Activated T-cell treated with anti-CD3 and anti-CD28 coated beads, Interleukin-2, amount 50 U/mL, for 48 hours (primary cell): Measurements from ENCODE around the gene BHLHE40.
A peak's percentile ranks its signal among the peaks of the same experiment; 100 is the strongest.
"Not testable (repeated sequence)": the region's sequence is repeated elsewhere in the genome, so short reads cannot be mapped to it uniquely, and the experiment has no call there.

ENCODE experiments used
- DNase-seq, 2 experiments: peaks; one replicate each; pipeline ENCODE4 v3.0.0-alpha.2; 2020

Gene BHLHE40

DNA sequence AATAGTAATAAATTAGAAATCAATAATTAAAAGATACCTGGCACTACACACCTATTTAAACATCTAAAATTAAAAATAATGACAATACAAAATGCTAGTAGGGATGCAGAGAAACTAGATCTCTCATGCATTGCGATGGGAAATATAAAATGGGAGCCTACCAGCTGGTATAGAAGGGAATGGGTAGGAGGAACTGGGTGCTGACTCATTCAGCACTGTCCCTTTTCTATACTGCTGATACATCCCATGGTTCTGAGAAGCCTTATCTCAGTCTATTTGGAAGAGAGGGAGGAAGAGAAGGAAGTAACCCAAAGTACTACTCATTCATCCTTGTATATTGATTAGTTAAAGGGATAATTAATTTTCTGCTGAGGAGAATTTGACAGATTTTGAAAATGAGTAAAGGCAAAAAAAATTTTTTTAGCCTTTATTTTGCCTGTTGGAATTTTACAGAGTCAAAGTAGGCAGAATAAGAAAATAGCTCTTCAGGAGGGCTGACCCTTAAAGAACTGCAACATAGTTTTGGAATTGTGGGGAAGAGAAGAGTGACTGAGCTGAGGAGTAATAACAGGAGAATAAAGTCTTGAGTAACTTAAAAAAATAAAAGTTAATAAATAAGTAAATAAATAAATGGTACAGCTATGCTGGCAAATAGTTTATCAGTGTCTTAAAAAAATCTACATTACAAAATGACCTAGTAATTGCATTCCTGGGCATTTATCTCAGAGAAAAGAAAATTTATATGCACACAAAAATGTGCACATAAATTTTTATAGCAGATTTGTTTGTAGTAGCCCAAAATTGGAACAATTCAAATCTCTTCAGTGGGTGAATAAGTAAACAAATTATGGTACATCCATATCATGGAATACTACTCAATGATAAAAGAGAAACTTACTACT is 15.3 kb upstream of the BHLHE40 start:
- no peak for DNase-seq

- DNase-seq: not testable (repeated sequence)
These were observed 13.2 kb upstream of the BHLHE40 start for GRCh38 chr3:4966006-4966405.

- DNase-seq: not testable (repeated sequence)
These were observed 11.6 kb upstream of the BHLHE40 start for GRCh38 chr3:4967683-4968082.

DNA sequence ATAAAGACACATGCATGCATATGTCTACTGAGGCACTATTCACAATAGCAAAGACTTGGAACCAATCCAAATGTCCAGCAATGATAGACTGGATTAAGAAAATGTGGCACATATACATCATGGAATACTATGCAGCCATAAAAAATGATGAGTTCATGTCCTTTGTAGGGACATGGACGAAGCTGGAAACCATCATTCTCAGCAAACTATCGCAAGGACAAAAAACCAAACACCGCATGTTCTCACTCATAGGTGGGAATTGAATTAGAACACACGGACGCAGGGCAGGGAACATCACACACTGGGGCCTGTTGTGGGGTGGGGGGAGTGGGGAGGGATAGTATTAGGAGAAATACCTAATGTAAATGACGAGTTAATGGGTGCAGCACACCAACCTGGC is 7.8 kb upstream of the BHLHE40 start:
- not testable (repeated sequence) for DNase-seq

GRCh38 chr3:4971838-4972237 is 7.4 kb upstream of the BHLHE40 start:
- no peak for DNase-seq

GRCh38 chr3:4972652-4973643 is 6.3 kb upstream of the BHLHE40 start:
- no peak for DNase-seq

DNA sequence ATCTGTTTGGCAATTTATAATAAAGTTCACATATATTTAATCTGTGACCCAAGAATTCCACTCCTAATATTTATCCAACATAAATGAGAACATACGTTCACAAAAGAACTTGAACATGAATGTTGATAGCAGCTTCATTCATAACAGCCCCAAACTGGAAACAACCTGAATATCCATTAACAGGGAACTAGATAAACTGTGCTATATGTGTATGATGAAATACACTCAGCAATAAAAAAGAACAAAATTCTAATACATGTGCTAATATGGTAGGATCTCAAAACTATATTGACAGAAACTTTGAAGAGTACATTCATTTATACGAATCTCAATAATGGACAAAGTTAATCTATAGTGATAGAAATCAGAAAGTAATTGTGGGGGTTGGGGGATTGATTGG is 5.1 kb upstream of the BHLHE40 start:
- DNase-seq: no peak

DNA sequence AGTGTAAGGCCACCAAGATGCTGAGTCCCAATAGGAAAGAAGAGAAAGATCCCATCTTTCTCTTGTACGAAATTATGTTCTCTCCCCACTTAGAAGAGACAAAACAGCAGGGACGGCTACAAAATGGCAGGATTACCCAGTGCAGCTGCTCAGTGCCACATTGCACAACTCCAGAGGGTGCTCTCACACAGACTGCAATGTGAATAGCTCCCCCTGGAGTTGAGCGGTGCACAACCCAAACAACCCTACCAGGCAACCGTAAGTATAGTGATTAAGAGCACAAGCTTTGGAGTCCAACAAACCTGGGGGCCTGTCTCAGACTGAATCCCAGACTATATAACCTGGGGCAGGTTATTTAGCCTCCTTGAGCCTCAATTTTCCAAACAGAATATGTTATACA is 3.1 kb upstream of the BHLHE40 start:
- DNase-seq: peak; percentile 73 to 80

DNA sequence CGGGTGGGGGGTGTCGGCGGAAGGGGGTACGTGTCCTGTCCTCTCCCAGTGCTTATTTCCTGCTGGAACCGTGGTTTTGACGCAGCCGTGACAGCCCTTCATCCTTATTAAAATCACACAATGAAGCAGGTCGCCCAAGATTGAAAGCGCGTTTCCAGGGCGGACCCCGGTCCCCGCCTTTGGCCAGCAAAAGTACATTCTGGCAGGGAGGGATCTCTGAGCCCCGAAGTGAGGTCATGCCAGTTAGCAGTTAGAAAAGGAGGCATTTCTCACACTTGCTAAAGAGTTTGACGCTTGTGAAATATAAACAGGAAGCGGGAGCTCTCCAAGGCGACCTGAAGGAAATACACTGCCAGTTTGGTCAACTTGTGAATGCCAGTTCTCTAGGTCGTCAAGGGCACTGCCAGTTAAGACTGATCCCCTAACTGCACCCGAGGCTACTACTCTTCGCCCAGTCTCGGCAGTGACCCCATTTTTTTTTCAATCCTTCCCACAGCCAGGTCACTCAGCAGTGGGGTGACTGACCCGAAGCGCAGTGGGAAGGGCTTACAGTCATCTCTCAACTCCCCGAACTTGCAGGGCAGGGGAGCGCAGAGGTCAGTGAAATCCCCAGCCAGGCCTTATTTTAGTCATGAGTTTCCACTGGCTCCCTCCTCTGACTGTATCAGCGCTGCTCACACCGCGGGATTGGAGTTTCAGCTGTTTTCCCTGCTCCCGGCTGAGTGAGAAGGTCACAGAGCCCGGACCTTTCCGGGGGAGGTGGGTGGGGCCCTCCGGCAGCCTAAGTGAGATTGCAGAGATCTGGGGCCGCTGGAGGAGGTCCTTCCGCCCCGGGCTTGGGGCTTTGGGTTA is 2.0 kb upstream of the BHLHE40 start:
- DNase-seq: peak; percentile 87 to 89

GRCh38 chr3:4977853-4978203 is 1.4 kb upstream of the BHLHE40 start:
- DNase-seq: no peak

DNA sequence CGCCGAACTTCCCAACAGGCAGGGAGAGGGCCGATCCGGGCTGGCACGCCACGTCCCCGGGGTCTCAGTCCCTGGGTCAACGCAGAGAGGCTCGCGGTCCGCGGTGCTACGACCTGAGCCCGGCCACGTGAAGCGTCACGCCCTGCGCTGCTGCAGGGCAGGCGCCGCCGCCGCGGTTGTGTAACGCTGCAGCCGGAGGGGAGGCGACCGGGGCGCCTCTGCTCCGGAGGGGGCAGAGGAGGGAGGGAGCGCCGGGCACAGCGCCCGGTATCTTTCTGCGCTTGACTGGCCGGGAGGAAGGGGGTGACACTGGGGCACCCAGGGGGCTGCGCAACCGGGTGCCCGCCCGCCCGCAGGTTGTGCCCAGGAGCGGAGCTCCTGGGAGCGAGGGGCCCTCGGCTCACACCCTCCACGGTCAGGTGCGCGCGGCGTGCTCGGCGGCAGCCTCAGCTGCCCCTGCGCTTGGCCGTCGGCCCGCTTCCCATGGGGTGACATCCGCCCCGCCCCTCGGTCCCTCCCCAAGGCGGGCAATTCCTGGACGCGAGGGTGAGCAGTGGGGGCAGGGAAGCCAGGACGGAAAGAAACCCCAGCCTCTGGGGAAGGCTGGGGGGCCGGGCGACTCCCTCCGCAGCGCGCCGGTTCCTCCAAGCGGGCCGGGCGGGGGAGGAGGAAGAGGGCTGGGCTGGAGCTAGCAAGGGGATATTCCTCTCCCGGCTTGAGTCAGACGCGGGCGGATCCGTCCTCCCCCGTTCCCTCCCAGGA is 852 bp upstream of the BHLHE40 start:
- DNase-seq: peak; percentile 95 to 96

DNA sequence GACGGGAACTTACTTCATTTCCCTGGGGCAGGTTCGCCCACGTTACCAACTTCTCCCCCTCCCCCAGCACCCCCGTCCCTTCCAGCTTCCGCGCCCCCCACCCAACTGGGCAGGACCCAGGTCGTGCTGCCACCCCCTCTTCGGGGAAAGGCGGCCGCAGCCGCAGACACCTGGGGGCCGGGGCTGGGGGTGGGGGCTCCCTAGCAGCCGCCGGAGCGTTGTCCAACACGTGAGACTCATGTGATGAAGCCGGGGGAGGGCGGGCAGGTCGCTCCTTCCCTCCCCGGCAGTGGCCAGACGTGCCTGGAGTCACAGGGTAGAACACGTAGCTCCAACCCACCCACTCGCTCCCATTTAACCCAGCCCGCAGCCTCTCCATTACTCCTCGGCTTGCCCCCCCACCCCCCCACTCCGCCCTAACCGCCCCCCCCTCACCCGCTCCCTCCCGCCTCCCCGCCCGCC is 240 bp upstream of the BHLHE40 start:
- DNase-seq: peak; percentile 94 to 96

- peak; percentile 98 to 99 for DNase-seq
These were observed 1.3 kb downstream of the BHLHE40 start for GRCh38 chr3:4980229-4981203.

DNA sequence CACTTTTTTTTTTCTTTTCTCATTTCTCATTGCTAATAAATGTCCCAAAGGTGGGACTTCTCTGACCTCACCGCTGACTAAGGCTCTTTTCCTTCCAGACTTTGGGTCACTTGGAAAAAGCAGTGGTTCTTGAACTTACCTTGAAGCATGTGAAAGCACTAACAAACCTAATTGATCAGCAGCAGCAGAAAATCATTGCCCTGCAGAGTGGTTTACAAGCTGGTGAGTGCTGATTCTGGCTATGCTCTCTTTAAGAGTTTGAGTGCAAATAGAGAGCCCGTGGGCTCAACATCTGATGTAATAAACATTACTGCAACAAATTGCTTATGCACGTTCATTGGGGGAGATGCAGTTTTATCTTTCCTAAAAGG is 2.0 kb downstream of the BHLHE40 start:
- no peak for DNase-seq

DNA sequence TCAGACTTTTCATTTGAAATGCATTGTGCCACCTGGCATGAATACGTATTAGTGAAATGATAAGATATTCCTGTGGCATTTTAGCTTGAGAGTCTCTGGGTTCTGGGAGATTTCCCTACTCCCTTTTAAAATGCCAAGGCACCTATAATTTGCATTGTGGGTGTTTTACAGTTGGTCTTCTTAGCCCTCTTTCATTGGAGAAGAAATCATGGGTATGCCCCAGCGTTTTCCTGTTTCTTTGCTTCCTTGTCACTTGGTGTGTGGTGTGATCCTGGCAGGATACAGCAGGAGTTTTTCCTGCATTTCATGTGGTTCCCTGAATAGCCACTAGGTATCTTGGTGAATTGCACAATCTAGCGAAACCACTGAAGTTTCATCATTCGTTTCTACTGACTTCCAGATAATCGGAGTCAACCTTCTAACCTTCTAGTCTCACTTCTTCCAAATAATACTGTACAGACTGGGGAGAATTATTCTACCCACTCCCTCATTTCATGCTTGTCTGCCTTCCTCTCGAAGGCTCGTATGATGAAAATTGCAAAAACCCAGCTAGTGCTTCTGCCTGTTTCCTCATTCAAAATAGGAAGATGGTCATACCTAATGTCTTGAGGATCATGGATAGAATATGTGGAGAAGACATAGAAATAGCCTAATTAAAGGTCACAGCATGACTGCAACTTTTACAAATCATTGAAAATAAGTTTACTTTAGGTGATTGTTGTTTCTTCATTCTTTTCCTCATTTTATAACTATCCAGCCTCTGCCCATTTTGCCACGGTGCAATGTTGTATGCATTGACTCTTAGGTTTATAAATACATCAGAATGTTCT is 2.6 kb downstream of the BHLHE40 start:
- peak in 1 of 2 experiments; percentile 34 for DNase-seq

DNA sequence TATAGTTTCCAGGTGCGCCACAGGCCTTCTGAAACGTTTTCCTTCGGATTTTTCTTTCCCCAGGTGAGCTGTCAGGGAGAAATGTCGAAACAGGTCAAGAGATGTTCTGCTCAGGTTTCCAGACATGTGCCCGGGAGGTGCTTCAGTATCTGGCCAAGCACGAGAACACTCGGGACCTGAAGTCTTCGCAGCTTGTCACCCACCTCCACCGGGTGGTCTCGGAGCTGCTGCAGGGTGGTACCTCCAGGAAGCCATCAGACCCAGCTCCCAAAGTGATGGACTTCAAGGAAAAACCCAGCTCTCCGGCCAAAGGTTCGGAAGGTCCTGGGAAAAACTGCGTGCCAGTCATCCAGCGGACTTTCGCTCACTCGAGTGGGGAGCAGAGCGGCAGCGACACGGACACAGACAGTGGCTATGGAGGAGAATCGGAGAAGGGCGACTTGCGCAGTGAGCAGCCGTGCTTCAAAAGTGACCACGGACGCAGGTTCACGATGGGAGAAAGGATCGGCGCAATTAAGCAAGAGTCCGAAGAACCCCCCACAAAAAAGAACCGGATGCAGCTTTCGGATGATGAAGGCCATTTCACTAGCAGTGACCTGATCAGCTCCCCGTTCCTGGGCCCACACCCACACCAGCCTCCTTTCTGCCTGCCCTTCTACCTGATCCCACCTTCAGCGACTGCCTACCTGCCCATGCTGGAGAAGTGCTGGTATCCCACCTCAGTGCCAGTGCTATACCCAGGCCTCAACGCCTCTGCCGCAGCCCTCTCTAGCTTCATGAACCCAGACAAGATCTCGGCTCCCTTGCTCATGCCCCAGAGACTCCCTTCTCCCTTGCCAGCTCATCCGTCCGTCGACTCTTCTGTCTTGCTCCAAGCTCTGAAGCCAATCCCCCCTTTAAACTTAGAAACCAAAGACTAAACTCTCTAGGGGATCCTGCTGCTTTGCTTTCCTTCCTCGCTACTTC is 3.8 kb downstream of the BHLHE40 start:
- peak in 1 of 2 experiments; percentile 43 for DNase-seq

- DNase-seq: peak; percentile 79 to 81
These were observed 4.7 kb downstream of the BHLHE40 start for GRCh38 chr3:4983739-4984510.

GRCh38 chr3:4984511-4984864 is 5.3 kb downstream of the BHLHE40 start:
- no peak for DNase-seq
